MV-4-11 (cell line): Measurements from ENCODE around the gene ACP1.
"Not testable (repeated sequence)": the region's sequence is repeated elsewhere in the genome, so short reads cannot be mapped to it uniquely, and the experiment has no call there.

Experiments
- DNase-seq: peaks from one replicate; lab custom pipeline; 2025; lab: John Stamatoyannopoulos, UW

The ACP1 gene

GRCh38 chr2:310994-311393 is 46.2 kb downstream of the ACP1 start:
- no peak for DNase-seq

GRCh38 chr2:313991-314390 is 49.2 kb downstream of the ACP1 start:
- DNase-seq, result no peak

- DNase-seq, result no peak
These were observed 50.0 kb downstream of the ACP1 start for GRCh38 chr2:314561-315336.

- DNase-seq, result not testable (repeated sequence)
These were observed 51.2 kb downstream of the ACP1 start for GRCh38 chr2:315925-316324.

- no peak for DNase-seq
These were observed 51.6 kb downstream of the ACP1 start for GRCh38 chr2:316381-316780.

GRCh38 chr2:317501-318424 is 53.0 kb downstream of the ACP1 start:
- peak; percentile 41 for DNase-seq

GRCh38 chr2:319059-319600 is 54.4 kb downstream of the ACP1 start:
- no peak for DNase-seq

- no peak for DNase-seq
These were observed 55.8 kb downstream of the ACP1 start for GRCh38 chr2:320561-320960.

GRCh38 chr2:322326-322725 is 57.6 kb downstream of the ACP1 start:
- no peak for DNase-seq

- DNase-seq, result no peak
These were observed 58.3 kb downstream of the ACP1 start for GRCh38 chr2:323035-323434.
